IMR-90 (cell line): ENCODE measurements around the gene SPECC1L. TPM values are rescaled to one million over a fixed set of nuclear protein-coding genes. Genes with fewer than 3 reads are reported as not detected.
A peak's percentile ranks its signal among the peaks of the same experiment; 100 is the strongest.

Experiments
- ATAC-seq: fragments of 200-7000 bp; cut with Tn5 transposase; 2 replicates; pipeline ENCODE4 v1.9.1; 2020; ENCODE audit warnings: low read depth, mild to moderate bottlenecking, moderate library complexity
- BruUV-seq: library from RNA; stranded (reverse); fragments of 400-500 nt; replicated peaks from 2 replicates; lab custom pipeline; 2021; lab: Mats Ljungman, UMichigan
- CTCF ChIA-PET: fragments of 300-600 bp; formaldehyde crosslinking; extraction: SDS; loops from one replicate; lab custom pipeline; 2021; ENCODE audit warnings: antibody characterized with exemption; lab: Yijun Ruan, JAX
- POLR2A ChIA-PET: fragments of 300-600 bp; sonication (Branson Sonifier 250); formaldehyde crosslinking; loops from one replicate; lab custom pipeline; 2022; ENCODE audit warnings: antibody characterized with exemption; ENCODE audit not compliant: unreplicated experiment; lab: Charles Lee
- DNase-seq: peaks from one replicate; pipeline ENCODE4 v3.0.0; 2013
- H2AFZ ChIP-seq: replicated peaks from 2 replicates; pipeline ENCODE3; 2013; ENCODE audit warnings: low read length, mild to moderate bottlenecking; ENCODE audit not compliant: poor library complexity
- H2AK5ac ChIP-seq: 2 replicates; pipeline ENCODE4 v1.6.1; 2013; ENCODE audit warnings: low read depth, low read length, inconsistent platforms
- H2AK9ac ChIP-seq: replicated peaks from 2 replicates; pipeline ENCODE3; 2013; ENCODE audit warnings: mild to moderate bottlenecking, low read depth, low read length, moderate library complexity; ENCODE audit not compliant: poor library complexity
- H2BK120ac ChIP-seq: 2 replicates; pipeline ENCODE4 v1.6.1; 2013; ENCODE audit warnings: low read depth, low read length, inconsistent platforms
- H2BK15ac ChIP-seq: 3 replicates; pipeline ENCODE4 v1.6.1; 2013; ENCODE audit warnings: low read depth, low read length, inconsistent platforms
- H2BK20ac ChIP-seq: 2 replicates; pipeline ENCODE4 v1.6.1; 2013; ENCODE audit warnings: low read depth, mild to moderate bottlenecking, inconsistent platforms, low read length, moderate library complexity
- H2BK5ac ChIP-seq: 2 replicates; pipeline ENCODE4 v1.6.1; 2013; ENCODE audit warnings: mild to moderate bottlenecking, low read depth, low read length, inconsistent platforms; ENCODE audit not compliant: poor library complexity, severe bottlenecking
- H3K14ac ChIP-seq: replicated peaks from 2 replicates; pipeline ENCODE4 v1.6.1; 2013; ENCODE audit warnings: low read depth, low read length, inconsistent platforms
- H3K18ac ChIP-seq: 2 replicates; pipeline ENCODE4 v1.6.1; 2013; ENCODE audit warnings: low read depth, low read length, control low read depth
- H3K23ac ChIP-seq: 2 replicates; pipeline ENCODE4 v1.6.1; 2013; ENCODE audit warnings: low read depth, low read length, inconsistent platforms
- H3K27ac ChIP-seq: 2 replicates; pipeline ENCODE4 v1.5.1; 2013; ENCODE audit warnings: mild to moderate bottlenecking, control low read depth, low read length; ENCODE audit not compliant: insufficient read depth
- H3K27me3 ChIP-seq: 2 replicates; pipeline ENCODE4 v1.6.1; 2013; ENCODE audit warnings: low read length; ENCODE audit not compliant: control insufficient read depth, insufficient read depth
- H3K36me3 ChIP-seq: 2 replicates; pipeline ENCODE4 v1.6.1; 2013; ENCODE audit warnings: low read length, mixed read lengths; ENCODE audit not compliant: control insufficient read depth, insufficient read depth
- H3K4ac ChIP-seq: 2 replicates; pipeline ENCODE4 v1.6.1; 2013; ENCODE audit warnings: low read depth, low read length, inconsistent platforms
- H3K4me1 ChIP-seq: 2 replicates; pipeline ENCODE4 v1.6.1; 2013; ENCODE audit warnings: low read length, mixed read lengths; ENCODE audit not compliant: control insufficient read depth, insufficient read depth
- H3K4me2 ChIP-seq: 2 replicates; pipeline ENCODE4 v1.6.1; 2013; ENCODE audit warnings: low read depth, mild to moderate bottlenecking, control low read depth, low read length, moderate library complexity
- H3K4me3 ChIP-seq: 2 replicates; pipeline ENCODE4 v1.5.1; 2013; ENCODE audit warnings: low read depth, mild to moderate bottlenecking, control low read depth, low read length, moderate library complexity; ENCODE audit not compliant: insufficient read depth
- H3K56ac ChIP-seq: 2 replicates; pipeline ENCODE4 v1.6.1; 2013; ENCODE audit warnings: low read length, inconsistent platforms; ENCODE audit not compliant: insufficient read depth; ENCODE audit errors: extremely low read depth
- H3K79me1 ChIP-seq, 2 experiments: 2 replicates each; pipeline ENCODE4 v1.6.1; 2013; ENCODE audit warnings: low read length in 2 of 2, inconsistent platforms in 1 of 2, low read depth in 1 of 2
- H3K9ac ChIP-seq: 2 replicates; pipeline ENCODE4 v1.6.1; 2013; ENCODE audit warnings: low read depth, low read length, control low read depth
- H3K9me1 ChIP-seq: 2 replicates; pipeline ENCODE4 v1.6.1; 2013; ENCODE audit warnings: low read length, inconsistent platforms; ENCODE audit not compliant: insufficient read depth
- H3K9me3 ChIP-seq: 2 replicates; pipeline ENCODE4 v1.6.1; 2013; ENCODE audit warnings: low read length; ENCODE audit not compliant: control insufficient read depth, insufficient read depth
- H4K20me1 ChIP-seq: 2 replicates; pipeline ENCODE4 v1.6.1; 2013; ENCODE audit warnings: low read length, inconsistent platforms; ENCODE audit not compliant: insufficient read depth
- H4K5ac ChIP-seq: 2 replicates; pipeline ENCODE4 v1.6.1; 2013; ENCODE audit warnings: mild to moderate bottlenecking, low read depth, low read length, control low read depth
- H4K8ac ChIP-seq, 2 experiments: 2 replicates each; pipeline ENCODE4 v1.6.1; 2013; ENCODE audit warnings: low read depth in 2 of 2, low read length in 2 of 2, control low read depth in 1 of 2, inconsistent platforms in 1 of 2
- H4K91ac ChIP-seq: 2 replicates; pipeline ENCODE4 v1.6.1; 2013; ENCODE audit warnings: low read depth, low read length, inconsistent platforms; ENCODE audit not compliant: insufficient read depth
- BHLHE40 ChIP-seq: fragments of 150-350 bp; IDR thresholded peaks from 2 replicates; pipeline ENCODE4 v1.6.1; 2016; ENCODE audit warnings: mild to moderate bottlenecking, low read depth, low read length
- CEBPB ChIP-seq: IDR thresholded peaks from 2 replicates; pipeline ENCODE4 v1.6.1; 2012; ENCODE audit warnings: low read depth, low read length, improper control_type of control experiment
- CHD1 ChIP-seq: IDR thresholded peaks from 2 replicates; pipeline ENCODE4 v1.6.1; 2012; ENCODE audit warnings: low read depth, low read length, improper control_type of control experiment
- CTCF ChIP-seq: conservative IDR thresholded peaks from 2 replicates; pipeline ENCODE4 v1.5.1; 2012; ENCODE audit warnings: mild to moderate bottlenecking, low read depth, low read length, improper control_type of control experiment
- FOS ChIP-seq: fragments of 150-350 bp; IDR thresholded peaks from 2 replicates; pipeline ENCODE4 v1.6.1; 2016; ENCODE audit warnings: low read depth, low read length
- MAFK ChIP-seq: IDR thresholded peaks from 2 replicates; pipeline ENCODE4 v1.6.1; 2012; ENCODE audit warnings: low read depth, low read length, improper control_type of control experiment
- MAZ ChIP-seq: IDR thresholded peaks from 2 replicates; pipeline ENCODE4 v1.6.1; 2012; ENCODE audit warnings: low read depth, mild to moderate bottlenecking, low read length, improper control_type of control experiment, moderate library complexity, borderline replicate concordance
- MXI1 ChIP-seq: IDR thresholded peaks from 2 replicates; pipeline ENCODE4 v1.6.1; 2012; ENCODE audit warnings: low read depth, mild to moderate bottlenecking, low read length, moderate library complexity, borderline replicate concordance
- NFE2L2 ChIP-seq: fragments of 150-350 bp; IDR thresholded peaks from 2 replicates; pipeline ENCODE4 v1.6.1; 2016; ENCODE audit warnings: low read depth, mild to moderate bottlenecking, low read length
- POLR2A ChIP-seq: IDR thresholded peaks from 2 replicates; pipeline ENCODE4 v1.6.1; 2012; ENCODE audit warnings: mild to moderate bottlenecking, low read depth, low read length
- RAD21 ChIP-seq: IDR thresholded peaks from 2 replicates; pipeline ENCODE4 v1.6.1; 2012; ENCODE audit warnings: low read length, improper control_type of control experiment
- RCOR1 ChIP-seq: IDR thresholded peaks from 2 replicates; pipeline ENCODE4 v1.6.1; 2012; ENCODE audit warnings: mild to moderate bottlenecking, low read length, improper control_type of control experiment; ENCODE audit not compliant: insufficient replicate concordance
- RFX5 ChIP-seq: IDR thresholded peaks from 2 replicates; pipeline ENCODE4 v1.8.0; 2012; ENCODE audit warnings: low read depth, mild to moderate bottlenecking, low read length, moderate library complexity
- SMC3 ChIP-seq: fragments of 150-350 bp; IDR thresholded peaks from 2 replicates; pipeline ENCODE4 v1.6.1; 2016; ENCODE audit warnings: low read depth, mild to moderate bottlenecking, antibody characterized with exemption, low read length, moderate library complexity
- USF2 ChIP-seq: fragments of 150-350 bp; IDR thresholded peaks from 2 replicates; pipeline ENCODE4 v1.6.1; 2017; ENCODE audit warnings: mild to moderate bottlenecking, antibody characterized with exemption, low read length, low read depth
- WGBS, 2 experiments: methylation state at CpG; one replicate each; pipeline versions ENCODE4 v1.1.5 to v1.1.7; 2013; ENCODE audit warnings: missing lambda C conversion rate in 2 of 2; ENCODE audit not compliant: insufficient read length in 1 of 2; ENCODE audit errors: extremely low coverage in 2 of 2; 5-methylcytosine and 5-hydroxymethylcytosine counted together
- dilution Hi-C: fragments of 300-500 bp; cut with HindIII; formaldehyde crosslinking; loops from one replicate; pipeline ENCODE4 v1.14.3; 2018; ENCODE audit warnings: low sequenced_read_pairs; ENCODE audit not compliant: unreplicated experiment
- in situ Hi-C: fragments of 300-500 bp; cut with MboI; formaldehyde crosslinking; loops from 3 replicates; pipeline ENCODE4 v1.14.3; 2019; ENCODE audit warnings: low sequenced_read_pairs, inconsistent platforms, mixed read lengths
- intact Hi-C: fragments of 100-400 bp; cut with micrococcal nuclease; formaldehyde crosslinking; loops from 2 replicates; pipeline ENCODE4 v1.10.0; 2022
- polyA plus RNA-seq, 3 experiments: library from polyadenylated mRNA; depleted of rRNA; stranded (reverse); fragments of >200 nt; gene quantifications; 2 replicates each; pipeline ENCODE4 v1.2.3, GENCODE V29; 2012; ENCODE audit warnings: low replicate concordance in 1 of 3
- total RNA-seq: library from RNA; depleted of rRNA; stranded (reverse); fragments of >200 nt; gene quantifications from 2 replicates; pipeline ENCODE4 v1.2.3, GENCODE V29; 2012
- TF ChIP-seq, protein P1 (sequence below): fragments of 150-350 bp; IDR thresholded peaks from 2 replicates; pipeline ENCODE4 v1.6.1; 2016; ENCODE audit warnings: low read depth, mild to moderate bottlenecking, low read length, moderate library complexity, borderline replicate concordance

SPECC1L gene
- total and polyA plus RNA-seq, 2 of the 4 experiments (the other 2 are of a cell fraction): 18.7 to 44.1 TPM

DNA sequence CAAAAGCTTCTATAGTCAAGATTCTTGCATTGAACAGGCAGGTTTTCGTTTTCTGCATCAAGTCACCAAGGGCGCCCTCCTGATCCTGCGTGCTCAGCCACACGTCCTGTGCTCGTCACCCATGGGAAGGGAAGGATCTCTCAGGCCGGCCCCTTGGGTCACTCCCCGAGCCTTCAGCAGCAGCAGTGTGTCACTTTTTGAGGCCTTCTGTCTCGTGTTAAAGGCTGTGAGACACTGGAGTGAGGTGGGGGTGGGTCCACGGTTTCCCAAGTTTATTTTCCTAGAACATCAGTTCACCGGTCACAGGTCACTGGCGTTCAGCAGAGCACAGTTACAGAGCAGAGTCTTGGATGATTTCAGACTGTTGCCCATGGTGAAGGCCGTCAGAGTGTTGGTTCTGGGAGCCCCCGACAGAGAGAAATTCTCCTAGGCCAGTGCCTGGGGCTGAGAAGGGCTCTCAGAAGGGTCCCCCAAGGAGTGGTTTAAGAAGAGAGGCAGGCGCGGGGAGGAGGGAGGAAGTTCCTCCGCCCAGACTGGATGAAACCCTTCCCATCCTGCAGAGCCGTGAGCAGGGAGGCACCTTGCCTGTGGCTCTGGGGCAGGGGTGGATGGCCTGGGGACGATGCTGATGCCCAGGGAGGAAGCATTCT is 143.2 kb downstream of the SPECC1L start:
- H2AK9ac ChIP-seq: no peak overlapping the region
- no peak overlapping the region for H2BK5ac ChIP-seq
- H3K9me3 ChIP-seq: no peaks in the 10 kb centered on the region
- H3K56ac ChIP-seq: no peak overlapping the region
- H3K4me2 ChIP-seq: no peak overlapping the region
- H4K8ac ChIP-seq: no peak overlapping the region
- 0 out of 2 replicates have a peak overlapping the region, but pooled peaks have one; percentile 33 for H3K23ac ChIP-seq
- H3K9me1 ChIP-seq: peaks cover 34% of the 10 kb centered on the region
- H3K36me3 ChIP-seq: peaks cover 15% of the 10 kb centered on the region; the same call in 1 of the 2 replicates
- H3K4me1 ChIP-seq: peaks cover 25% of the 10 kb centered on the region
- POLR2A ChIA-PET: no interaction called here
- CTCF ChIA-PET: no interaction called here
- no peaks in the 10 kb centered on the region for H3K27me3 ChIP-seq
- no peak overlapping the region for H3K14ac ChIP-seq
- H3K4me3 ChIP-seq: no peak overlapping the region
- no peak for TF ChIP-seq CTCF
- TF ChIP-seq MAZ: no peak
- no peak for TF ChIP-seq NFE2L2
- TF ChIP-seq RCOR1: no peak
- no peak for TF ChIP-seq CEBPB
- no peak for TF ChIP-seq USF2
- TF ChIP-seq SMC3: no peak
- no peak for TF ChIP-seq RFX5
- no peak for TF ChIP-seq POLR2A
- TF ChIP-seq CHD1: no peak
- TF ChIP-seq, protein P1, sequence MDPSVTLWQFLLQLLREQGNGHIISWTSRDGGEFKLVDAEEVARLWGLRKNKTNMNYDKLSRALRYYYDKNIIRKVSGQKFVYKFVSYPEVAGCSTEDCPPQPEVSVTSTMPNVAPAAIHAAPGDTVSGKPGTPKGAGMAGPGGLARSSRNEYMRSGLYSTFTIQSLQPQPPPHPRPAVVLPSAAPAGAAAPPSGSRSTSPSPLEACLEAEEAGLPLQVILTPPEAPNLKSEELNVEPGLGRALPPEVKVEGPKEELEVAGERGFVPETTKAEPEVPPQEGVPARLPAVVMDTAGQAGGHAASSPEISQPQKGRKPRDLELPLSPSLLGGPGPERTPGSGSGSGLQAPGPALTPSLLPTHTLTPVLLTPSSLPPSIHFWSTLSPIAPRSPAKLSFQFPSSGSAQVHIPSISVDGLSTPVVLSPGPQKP: no peak
- TF ChIP-seq BHLHE40: no peak
- TF ChIP-seq FOS: no peak
- TF ChIP-seq RAD21: no peak
- no peak for TF ChIP-seq MXI1
- no peak for TF ChIP-seq MAFK
- DNase-seq (no peak), ATAC-seq (no peak)
- in situ Hi-C loops (no loop called here), dilution Hi-C loops (no loop called here), intact Hi-C loops (no loop called here)
- no peak overlapping the region for H3K18ac ChIP-seq
- H3K79me1 ChIP-seq: peaks cover 20 to 43% of the 10 kb centered on the region in 2 experiments
- no peak overlapping the region for H4K91ac ChIP-seq
- H2BK15ac ChIP-seq: no peak overlapping the region
- H3K27ac ChIP-seq: no peak overlapping the region
- no peak overlapping the region for H2BK120ac ChIP-seq
- no peak overlapping the region for H4K5ac ChIP-seq
- 75% methylated on average over 6 of the region's 18 CpGs; no CpG with 5 or more reads in 1 of the 2 experiments for WGBS, 2 experiments
- peaks cover 17% of the 10 kb centered on the region for H4K20me1 ChIP-seq
- 0 out of 2 replicates have a peak overlapping the region, but pooled peaks have one; percentile 27 for H3K4ac ChIP-seq
- H3K9ac ChIP-seq: no peak overlapping the region
- no peak overlapping the region for H2AK5ac ChIP-seq
- no peak overlapping the region for H2AFZ ChIP-seq
- no TSS peak for BruUV-seq
- no peak overlapping the region for H2BK20ac ChIP-seq
